GM18858 (cell line): Measurements from ENCODE around the gene LSM7.

Source experiments
- ATAC-seq: cut with Tn5 transposase; IDR thresholded peaks from one replicate; pipeline ENCODE4 v1.9.1; 2021; ENCODE audit not compliant: unreplicated experiment

Gene LSM7

DNA sequence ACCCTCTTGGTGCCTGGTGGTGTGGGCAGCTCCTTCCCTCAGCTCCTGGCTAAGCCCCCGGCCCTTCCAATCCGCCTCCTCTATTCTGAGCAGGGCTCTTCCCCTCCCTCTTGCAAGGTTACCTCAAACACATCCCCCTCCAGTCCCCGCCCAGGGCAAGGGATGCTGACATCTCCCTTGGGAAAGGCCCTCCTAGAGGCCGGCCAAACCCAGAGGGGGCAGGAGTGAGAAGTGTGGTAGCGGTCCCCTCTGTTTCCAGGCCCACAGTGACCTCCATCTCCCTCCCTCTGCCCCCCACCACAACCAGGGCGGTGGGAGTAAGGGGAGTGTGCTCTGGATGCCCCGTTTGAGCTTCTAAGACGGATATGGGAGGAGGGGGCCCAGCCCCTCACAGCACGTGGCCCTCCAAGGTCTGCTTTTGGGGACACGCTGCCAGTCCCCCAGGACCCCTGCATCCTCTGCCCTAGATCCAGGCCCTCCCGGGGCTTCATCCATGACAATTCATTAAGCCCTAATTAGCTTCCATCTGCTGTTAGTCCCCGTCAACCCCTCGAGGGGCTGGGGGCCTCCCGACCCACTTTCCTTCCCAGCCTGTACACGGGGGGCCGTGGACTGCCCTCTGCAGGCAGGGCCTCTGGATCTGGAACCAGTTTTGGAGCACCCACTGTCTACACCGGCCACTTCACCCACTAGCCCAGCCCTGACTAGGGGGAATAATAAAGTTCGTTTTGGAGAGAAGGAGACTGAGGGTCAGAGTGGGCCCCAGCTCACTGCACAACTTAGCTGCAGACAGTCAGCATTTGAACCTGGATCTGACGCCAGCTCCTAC, 22.7 kb downstream of the LSM7 start:
- no peak for ATAC-seq

GRCh38 chr19:2303211-2303798, 25.1 kb downstream of the LSM7 start:
- no peak for ATAC-seq

DNA sequence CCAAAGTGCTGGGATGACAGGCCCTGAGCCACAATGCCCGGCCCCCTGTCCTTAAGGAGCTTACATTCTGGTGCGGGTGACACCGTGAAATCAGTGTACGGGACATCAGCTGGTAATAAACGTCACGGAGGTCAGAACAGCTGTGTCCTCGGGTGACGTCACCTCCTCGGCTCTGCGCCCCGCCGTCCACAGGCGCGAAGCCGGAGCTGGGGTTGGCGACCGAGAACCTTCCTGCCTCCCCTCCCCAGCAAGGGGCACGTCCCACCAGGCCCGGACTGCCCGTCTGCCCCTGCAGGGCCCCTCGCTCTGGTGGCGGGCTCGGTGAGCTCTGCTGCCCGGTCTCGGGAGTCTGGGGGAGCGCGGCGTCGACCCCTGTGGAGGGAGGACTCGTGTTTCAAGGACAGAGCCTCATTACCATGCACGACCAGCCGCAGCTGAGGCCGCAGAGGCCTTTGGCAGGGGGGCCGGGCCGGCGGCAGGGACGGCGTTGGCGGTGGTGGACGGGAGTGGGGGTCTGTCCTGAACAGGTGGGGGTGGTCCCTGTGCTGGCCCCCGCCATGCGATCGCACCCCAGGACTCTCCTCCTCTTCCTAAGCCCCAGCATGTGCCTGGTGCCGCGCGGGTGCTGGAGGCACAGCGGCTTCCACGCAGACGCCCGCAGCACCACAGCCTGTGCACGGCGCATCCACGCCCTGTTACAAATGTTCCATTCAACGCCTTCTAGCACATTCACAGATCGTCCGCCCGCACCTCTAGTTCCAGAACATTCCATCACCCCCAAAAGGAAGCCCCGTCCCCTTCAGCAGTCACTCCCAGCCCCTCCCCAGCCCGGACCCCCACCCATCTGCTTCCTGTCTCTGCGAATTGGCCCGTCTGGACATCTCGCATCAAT, 25.8 kb downstream of the LSM7 start:
- ATAC-seq: no peak

DNA sequence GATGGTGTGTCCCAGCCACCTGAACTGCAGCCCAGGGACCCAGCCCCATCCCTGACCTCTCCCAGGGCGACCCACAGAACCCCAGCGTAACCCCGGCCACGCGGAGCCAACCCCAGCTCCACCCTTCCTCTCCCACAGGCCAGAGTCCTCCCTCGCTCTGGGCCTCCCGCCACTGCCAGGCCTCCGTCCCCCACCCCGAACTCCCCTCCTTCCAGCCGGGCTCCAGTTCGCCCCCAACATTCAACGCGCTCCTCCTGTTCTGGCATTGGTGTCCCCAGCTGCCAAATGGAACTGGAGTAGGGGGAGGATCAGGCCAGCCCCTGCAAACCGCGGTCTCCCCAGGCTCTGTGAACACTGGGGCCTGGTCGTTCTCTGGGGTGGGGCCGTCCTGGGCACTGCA, 27.9 kb downstream of the LSM7 start:
- ATAC-seq: no peak

DNA sequence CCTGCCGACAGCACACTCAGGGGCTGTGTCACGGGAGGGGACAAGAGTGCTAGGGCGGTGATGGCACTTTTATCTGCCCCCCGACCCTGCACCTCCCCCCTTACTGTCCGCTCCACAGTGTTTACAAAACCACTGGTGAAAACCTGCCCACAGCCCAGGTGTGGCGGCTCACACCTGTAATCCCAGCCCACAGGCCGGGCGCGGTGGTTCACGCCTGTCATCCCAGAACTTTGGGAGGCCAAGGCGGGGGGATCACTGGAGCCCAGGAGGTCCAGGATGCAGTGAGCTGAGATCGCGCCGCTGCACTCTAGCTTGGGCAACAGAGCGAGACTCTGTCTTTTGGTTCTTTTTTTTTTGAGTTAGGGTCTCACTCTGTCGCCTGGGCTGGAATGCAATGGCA, 32.2 kb downstream of the LSM7 start:
- no peak for ATAC-seq

GRCh38 chr19:2294687-2295335, 33.6 kb downstream of the LSM7 start:
- ATAC-seq: no peak

GRCh38 chr19:2291185-2291751, 37.1 kb downstream of the LSM7 start:
- ATAC-seq: no peak

DNA sequence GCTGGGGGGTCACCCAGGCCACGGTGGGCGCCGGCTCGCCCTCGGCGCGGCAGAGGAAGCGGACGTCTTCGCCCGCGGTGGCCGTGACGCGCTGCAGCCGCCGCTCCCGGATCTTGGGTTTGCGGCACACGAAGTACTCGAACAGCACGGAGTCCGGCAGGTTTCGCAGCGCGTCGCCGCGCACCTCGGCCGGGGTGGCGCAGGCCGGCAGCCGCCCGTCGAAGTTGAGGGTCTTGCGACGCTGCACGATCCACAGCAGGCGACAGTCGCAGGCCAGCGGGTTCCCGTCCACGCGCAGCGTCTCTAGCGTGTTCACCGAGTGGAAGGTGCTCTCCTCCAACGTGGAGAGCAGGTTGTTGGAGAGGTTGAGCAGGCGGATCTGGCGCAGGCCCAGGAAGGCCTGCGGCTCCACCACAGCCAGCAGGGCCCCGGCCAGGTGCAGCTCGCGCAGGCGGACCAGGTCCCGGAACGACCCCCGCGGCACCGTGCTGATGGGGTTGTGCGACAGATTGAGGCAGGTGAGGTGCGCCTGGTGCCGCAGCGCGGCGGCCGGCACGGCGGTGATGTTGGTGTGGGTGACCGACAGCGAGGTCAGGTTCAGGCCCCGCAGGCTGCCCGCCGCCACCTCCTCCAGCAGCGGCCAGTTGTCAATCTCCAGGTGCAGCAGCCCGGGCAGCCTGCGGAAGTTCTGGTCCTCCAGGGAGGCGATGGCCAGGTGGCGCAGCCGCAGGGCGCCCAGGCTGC, 37.8 kb downstream of the LSM7 start:
- ATAC-seq: no peak

DNA sequence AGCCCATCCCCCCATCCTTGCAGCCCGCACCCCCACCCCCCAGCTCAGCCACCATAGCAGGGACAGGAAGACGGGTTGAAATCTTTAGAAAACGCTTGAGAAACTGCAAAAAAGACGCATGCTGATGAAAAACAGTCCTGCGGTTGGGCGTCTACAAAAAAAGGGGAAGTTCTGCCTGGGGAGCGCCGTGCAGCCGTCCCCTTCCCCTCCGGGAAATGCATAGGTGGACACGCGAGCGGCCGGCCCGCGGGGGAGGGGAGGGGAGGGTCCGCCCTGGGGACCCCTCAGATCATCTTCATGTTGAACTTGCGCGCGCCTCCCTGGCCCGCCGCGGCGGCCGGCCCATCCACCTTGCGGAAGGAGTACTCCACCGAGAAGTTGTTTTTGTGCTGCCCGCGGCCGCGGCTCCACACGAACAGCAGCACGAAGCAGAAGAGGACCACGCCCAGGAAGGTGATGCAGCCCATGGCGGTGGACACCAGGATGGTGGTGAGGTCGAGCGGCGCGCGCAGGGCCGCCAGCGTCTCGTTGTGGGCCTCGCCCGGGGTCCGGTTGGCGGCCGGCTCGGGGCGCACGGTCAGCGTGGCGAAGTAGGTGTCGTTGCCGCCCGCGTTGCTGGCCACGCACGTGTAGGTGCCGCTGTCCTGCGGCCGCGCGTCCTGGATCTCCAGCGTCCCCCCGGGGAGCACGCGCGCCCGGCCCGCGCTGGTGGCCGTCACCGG, 38.5 kb downstream of the LSM7 start:
- no peak for ATAC-seq

DNA sequence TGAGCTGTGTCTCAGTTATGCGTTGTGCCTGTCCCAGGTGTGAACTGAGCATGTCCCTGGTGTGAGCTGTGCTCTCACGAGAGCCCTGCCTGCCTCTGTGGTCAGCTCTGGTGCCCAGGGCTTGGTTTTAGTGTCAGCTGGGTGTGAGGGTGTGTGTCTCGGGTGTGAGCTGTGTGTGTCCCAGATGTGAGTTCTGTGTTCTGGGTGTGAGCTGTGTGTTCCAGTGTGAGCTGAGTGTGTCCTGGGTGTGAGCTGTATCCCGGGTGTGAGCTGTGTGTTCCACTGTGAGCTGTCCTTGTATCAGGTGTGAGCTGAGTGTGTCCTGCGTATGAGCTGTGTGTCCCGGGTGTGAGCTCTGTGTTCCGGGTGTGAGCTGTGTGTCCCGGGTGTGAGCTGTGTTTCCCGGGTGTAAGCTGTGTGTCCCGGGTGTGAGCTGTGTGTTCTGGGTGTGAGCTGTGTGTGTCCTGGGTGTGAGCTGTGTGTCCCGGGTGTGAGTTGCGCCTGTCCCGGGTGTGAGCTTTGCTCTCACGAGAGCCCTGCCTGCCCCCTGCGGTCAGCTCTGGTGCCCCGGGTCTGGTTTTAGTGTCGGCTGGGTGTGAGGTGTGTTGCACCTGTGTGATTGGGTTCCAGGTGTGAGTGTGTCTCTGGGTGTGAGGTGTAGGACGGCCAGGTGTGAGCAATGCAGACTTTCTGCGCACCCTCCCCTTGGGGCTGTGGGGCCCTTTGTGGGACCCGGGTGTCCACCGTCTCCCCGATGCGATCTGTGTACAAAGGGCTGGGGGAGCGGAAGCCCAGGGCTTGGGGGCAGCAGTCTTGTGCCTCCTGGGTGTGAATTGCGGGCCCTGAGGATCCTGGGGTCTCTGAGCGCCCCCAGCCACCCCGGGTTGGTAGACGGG, 39.3 kb downstream of the LSM7 start:
- ATAC-seq: no peak

- no peak for ATAC-seq
Measured at GRCh38 chr19:2288338-2288817, 40.0 kb downstream of the LSM7 start.

DNA sequence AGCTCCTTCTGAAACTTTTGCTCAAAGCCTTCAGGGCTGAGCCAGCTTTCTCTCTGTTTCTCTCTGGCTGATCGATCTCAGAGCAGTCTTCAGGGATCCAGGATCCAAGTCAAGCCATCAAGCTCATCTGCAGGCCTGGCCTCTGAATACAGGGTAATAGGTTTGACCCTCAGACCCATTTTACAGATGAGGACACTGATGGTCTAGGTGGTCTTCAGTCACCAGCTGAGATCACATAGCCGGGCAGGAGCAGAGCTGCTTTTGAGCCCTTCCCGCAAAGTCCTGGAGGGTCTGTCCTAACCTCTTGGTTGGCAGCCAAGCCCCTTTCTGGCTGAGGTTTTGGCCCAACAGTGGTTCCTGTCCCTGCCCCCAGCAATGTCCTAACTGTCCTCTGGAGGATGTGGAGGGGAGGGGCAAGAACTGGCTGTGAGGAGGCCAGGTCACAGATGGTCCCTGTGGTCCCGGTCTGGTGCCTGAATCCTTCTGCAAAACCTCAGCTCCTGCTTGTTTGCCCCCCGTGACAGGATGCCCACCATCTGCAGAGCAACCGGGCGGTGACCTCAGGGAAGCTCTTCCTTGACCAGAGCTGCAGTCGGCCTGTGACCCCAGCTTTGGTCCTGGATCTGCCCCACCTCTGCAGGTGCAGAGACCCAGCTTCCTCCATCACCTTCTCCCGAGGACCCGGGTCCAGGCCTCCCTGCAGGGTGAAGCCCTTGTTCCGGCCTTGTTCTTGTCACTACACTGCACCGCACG, 40.6 kb downstream of the LSM7 start:
- ATAC-seq: no peak

- ATAC-seq: no peak
Measured at GRCh38 chr19:2286402-2287140, 41.8 kb downstream of the LSM7 start.

DNA sequence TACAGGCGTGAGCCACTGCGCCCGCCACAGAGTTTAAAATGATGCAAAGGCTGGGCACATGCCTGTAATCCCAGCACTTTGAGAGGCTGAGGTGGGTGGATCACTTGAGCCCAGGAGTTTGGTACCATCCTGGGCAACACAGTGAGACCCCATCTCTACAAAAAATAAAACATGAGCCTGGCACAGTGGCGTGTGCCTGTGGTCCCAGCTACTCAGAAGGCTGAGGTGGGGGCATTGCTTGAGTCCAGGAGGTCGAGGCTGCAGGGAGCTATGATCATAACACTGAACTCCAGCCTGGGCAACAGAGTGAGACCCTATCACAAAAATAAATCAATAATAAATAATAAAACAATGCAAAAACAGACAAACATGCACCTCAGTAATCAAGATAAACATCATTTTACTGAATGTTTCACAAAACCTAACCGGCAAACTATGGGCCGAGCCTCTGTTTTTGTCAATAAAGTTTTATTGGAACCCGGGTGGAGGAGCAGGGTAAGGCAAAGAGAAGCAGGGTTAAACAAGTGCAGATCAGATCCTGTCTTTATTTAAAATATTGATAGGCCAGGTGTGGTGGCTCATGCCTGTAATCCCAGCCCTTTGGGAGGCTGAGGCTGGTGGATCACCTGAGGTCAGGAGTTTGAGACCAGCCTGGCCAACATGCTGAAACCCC, 44.4 kb downstream of the LSM7 start:
- no peak for ATAC-seq

- ATAC-seq: no peak
Measured at GRCh38 chr19:2282862-2283237, 45.5 kb downstream of the LSM7 start.

DNA sequence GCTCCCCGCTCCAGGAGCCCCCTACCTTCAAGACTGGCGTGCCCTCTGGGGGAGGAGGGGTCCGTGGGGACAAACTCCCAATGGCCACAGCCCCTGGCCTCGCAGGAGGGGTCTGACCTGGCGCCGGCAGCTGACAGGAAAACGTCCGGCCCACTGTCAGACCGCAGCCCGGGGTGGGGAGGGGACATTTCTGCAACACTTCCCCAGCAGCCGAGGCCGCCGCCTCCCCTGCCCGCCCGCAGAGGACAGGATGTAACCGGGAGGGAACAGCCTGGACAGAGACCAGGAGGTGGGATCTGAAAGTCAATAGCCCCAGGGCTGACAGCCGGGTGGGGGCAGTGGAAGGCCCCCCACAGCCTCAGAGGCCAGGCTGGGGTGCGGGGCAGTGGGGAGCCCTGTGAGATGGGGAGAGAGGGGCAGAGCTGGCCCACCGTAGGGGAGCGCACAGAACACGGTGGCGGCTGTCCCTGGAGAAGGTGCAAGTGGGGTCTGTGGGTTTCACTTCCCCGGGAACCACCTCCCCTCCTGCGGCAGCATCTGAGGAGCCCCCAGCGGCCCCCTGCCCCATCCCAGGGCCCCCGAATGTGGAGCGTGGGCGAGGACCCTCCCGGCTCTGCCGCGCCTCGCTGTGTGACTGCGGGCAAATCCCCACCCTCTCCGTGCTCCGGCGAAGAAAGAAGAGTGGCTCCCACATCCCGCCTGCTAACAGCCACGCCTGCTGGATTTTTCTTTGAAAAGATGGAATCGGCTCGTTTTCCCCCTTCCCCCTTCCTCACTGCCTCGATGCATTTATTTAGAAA, 46.1 kb downstream of the LSM7 start, which contains the start of gene PEAK3:
TSS of gene PEAK3 (minus strand) at position 114 of the 800 bp plus-strand sequence. CDS start 1,244 bp downstream, outside the sequence.
- no peak for ATAC-seq
